Sigmoid colon (tissue), 3 donors: ENCODE results near the gene RNF215.

ENCODE experiments used
- CTCF ChIP-seq, 4 experiments: fragments of 450-650 bp in 3 of 4; fragments of 200-600 bp in 1 of 4; IDR thresholded peaks; one replicate each; pipeline ENCODE4 v1.5.1; 2016 to 2019; ENCODE audit warnings: antibody characterized with exemption in 4 of 4, mild to moderate bottlenecking in 3 of 4, moderate library complexity in 2 of 4
- POLR2A ChIP-seq, 2 donors: fragments of 450-650 bp; IDR thresholded peaks; one replicate each; pipeline ENCODE4 v1.6.1; 2016; ENCODE audit warnings: antibody characterized with exemption in 2 of 2, mild to moderate bottlenecking in 2 of 2, moderate library complexity in 2 of 2

GRCh38 chr22:30424534-30425326, 37.5 kb upstream of the RNF215 start:
- no peak for TF ChIP-seq CTCF (IDR thresholded peaks at IDR 0.05)
- TF ChIP-seq POLR2A (IDR thresholded peaks at IDR 0.05), result no peak
